Fibroblast of gingiva (primary cell): ENCODE measurements around the gene FAAP100.

Source experiments
- DNase-seq: peaks from one replicate; pipeline ENCODE4 v3.0.0-alpha.2; 2011; ENCODE audit warnings: low read depth

FAAP100 gene

DNA sequence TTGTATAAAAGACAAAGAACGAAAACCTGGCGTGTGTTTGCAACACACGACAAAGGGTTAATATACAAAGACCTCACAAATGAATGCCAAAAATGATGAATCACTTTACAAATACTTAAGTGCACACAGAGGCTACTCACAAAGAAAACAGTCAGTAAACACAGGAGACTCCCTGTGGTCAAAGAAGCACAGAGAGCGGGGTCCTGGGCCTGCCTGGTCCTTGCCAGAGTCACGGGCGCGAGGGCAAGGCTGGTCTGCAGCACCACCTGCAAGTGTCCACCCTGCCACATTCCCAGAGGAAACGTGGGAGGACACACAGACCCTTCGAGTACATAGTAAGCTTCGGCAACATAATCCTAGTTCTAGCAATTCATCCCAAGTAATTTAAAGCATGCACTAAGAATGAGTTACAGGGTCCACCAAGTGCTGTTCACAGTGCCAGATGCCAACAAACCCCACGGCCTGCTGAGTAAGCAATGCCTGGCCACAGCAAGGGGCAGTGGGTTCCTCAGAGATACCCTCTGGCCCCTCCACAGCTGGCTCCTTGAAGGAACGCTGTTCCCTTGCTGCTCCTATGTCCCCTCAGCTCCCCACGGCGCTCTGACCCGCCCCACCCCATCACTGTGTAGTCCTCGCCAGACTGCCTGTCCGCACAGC lies 24.6 kb upstream of the FAAP100 start:
- peak; percentile 67 for DNase-seq

DNA sequence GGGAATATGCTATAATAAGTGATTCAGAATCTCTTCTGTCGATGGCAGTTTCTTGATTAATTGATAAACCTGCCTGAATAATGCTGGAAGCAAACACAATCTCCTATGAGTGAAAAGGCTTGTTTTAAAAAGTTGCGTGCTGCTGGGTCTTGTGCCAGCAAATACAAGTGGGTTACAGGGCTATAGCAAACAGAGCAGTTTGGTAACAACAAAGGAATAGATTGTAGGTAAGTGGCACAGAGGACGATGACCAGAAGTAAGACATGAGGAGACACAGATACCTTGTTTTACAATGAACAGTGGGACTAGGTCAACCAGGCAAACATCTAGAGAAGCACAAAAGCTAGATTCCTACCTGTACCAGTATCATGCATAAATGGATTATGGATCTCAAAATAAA lies 23.7 kb upstream of the FAAP100 start:
- no peak for DNase-seq

DNA sequence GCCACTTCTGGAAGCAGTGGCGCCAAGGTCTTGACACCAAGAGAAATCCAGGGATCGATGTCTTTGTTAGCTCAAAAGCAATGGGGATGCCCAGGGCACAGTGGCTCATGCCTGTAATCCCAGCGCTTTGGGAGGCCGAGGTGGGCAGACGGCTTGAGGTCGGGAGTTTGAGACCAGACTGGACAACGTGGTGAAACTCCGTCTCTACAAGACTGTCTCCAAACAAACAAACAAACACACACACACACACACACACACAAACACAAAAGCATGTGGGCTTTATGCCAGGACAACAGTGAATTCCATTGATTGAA lies 22.4 kb upstream of the FAAP100 start:
- DNase-seq, result no peak

DNA sequence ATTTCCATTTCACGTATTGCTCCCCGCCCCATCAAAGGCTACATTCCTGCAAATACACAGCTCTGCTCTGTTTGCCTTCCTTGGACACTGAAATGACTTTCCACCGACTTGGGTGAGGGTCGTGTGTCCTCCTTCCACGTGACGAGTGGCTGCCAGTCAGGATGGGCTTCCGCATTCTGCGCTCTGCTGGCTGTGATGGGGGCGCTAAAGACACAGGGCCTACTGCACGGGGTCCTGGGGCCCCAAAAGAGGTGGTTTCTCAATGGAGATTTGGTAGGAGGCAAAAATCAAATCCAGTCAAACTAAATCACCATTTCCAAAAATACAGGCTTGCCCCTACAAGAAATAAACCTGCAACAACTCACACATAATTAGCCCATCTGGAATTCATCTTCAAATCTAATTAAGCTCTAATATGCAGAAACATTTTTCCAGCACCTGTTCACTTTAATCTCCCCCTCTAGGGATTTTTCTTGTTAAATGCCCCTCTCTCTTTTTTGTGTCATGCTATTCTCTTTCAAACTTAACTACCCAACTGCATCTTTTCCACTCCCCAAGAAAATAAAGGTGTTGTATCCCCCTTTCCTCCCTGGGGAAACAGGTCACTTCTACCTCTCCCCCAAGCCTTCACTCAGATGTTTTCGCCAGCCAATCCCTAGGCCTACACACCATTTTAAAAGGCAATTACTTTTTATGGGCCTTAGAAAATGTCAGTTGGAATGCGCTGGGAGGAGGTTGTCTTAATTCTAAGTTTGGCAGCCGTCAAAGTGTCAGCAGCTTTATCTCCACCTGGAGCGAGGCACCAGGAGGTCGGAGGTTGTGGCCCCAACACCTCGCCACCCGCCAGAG lies 21.9 kb upstream of the FAAP100 start:
- no peak for DNase-seq

DNA sequence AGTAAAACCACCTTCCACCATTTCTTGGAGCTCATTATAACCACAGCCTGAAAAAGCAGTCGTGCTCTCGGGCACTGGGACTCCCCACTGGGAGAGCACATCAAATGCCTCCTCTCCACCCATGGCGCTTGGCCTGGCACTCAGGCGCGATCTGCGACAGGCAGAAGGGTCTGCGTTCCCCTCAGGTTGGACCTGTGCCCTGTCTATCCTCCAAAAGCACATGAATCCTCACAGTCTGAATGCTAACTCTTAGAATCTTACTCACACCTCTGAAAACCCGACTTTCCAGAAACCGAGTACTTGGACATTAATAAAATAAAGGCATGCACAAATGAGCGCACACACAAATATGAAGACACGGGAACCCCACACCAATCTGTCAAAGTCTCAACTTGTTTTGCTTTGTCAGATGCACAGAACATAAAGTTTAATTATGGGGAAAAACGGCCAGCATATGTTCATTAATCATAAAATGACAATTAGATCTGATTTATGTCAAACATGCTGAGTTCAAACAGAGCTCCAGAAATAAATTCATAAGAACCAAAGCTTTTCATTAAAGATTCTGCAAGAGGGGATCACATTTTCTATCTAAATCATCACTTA lies 20.5 kb upstream of the FAAP100 start:
- no peak for DNase-seq

DNA sequence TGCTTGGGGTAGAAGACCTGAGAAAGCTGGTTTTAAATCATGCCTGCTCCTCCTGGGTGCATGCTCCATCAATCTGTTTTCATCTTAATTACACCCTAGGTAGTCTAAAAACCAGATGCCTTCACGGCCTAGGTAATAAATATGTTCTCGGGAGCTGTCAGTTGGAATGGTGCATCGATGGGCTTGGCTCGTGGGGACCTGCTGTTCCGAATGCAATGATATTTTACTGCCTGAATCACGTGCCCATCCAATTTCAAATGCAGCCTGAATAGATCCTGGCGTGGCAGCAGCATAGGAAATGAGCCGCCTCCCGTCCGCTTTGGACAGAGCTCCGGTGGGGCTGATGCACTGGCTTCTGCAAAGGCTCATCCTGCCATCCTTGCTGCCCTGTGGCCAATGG lies 18.8 kb upstream of the FAAP100 start:
- DNase-seq, result no peak

DNA sequence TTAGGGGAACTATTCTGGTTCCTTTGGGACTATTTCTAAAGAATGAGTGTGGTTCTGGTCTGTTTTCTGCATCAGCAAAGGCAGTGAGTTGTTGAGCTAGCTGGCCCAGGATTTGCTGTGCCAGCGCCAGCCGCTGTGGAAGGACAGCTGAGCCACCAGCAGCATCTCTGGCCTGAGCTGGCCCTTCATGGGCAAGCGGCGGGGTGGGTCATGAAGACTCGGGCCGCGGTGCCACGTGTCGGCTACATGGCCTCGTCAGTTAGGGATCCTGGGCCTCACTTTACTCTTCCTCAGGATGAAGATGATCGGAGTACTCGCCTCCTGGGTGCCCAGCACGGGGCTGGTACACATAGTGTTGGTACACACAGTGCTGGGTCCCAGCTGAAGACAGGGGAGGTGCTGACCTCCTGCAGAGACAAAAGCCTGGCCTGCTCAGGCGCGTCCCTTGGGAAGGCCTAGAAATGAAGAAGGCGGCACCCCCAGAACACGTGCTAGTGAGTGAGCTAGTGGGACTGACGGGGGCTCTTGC lies 17.9 kb upstream of the FAAP100 start:
- DNase-seq, result no peak

DNA sequence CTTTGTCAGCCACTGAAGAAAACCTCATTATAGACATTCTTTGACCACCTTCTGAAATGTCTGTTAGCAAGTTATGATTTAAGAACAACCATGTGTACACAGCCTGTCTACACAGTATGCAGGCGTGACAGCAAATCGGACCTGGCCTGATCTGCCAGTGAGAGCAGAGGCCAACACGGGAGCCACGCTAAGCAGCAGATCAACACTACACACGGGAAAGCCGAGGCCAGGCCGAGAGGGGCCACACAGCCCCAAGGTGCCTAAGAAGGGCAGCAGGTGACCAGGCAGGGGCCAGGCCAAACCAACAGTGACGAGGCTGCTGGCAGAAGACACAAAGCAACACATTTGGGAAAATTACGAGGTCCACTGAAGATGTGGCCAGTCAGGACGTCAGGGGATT lies 16.3 kb upstream of the FAAP100 start:
- no peak for DNase-seq

DNA sequence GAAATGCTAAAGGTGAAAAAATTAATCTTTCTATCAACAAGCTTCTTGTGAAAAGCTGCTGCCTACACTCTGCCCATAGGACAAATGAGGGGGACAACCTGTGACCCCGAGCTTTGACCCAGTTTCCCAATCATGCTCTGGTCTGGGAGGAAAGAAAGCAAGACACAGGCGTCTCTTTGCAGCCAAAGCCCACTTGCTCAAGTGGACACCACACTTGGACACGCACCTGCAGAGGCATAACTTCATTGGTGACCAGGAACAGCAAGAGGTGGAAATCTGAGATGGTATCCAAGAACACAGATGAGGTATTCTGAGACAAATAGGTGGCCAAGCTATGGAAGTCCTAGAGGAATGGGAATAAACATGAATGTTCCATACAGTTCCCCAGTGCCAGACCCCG lies 15.0 kb upstream of the FAAP100 start:
- no peak for DNase-seq

DNA sequence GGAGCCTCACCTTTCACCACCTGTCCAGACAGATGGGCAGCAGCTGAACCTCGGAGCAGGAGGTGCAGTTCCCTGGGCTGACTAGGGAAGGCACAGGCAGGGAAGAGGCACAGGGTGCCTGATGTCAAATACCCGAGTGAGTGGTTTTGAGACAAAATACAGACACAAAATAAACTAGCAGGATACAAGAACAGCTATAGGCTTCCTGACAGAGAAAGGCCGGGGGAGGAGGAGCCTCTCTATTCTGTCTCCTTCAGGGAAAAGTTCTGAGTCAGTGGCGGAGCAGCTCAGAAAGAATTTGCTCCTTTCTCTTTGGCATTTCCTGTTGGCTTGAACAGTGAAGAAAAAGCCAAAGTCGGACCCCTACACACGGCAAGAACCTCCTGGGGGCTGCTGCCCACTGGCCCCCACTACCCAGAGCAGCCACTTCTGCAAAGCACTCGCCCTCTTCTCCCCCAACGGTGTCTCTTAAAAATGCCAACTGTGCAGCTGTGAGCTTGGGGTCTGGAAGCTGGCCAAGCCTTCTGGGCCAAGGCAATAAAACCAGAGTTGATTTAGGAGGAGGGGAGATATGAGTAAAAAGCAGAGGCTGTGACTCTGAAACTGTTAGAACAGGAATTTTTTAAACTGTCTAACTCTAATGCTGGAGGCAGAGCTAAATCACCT lies 14.4 kb upstream of the FAAP100 start:
- peak; percentile 86 for DNase-seq

DNA sequence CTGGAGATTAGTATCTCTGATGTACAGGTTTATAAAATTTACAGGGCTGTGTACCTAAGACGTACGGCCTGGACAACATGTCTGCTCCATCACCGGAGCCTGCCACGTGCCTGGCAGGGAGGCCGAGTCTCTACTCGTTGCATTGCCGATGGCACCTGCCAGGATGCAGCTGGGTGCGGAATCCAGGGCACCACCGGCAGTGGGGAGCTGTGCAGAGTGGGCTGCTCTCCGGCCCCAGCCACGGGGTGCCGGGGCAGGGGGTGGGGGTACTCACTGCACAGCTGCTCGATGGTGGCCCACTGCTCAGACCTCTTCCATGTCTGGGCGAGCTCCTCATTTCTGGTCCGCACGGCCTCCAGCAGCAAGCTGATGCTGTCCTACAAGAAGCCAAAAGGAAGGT lies 13.1 kb upstream of the FAAP100 start:
- DNase-seq, result no peak

DNA sequence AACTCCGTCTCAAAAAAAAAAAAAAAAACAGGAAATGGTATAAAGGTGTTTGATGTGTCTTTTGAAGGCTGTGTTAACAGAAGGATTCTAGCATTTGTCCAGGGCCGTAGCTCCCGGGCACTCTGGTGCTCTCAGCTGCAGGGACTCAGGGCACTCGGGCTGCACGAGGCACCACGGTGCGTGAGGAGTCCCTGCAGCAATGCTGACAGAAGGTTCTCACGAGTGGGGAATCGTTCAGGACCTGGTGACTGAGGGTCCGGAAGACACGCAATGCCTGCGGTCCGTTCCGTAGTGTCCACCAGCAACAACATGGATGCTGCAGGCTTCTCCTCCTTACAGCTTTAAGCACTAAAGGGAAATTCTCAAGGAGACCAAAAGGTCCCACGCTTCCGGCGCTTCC lies 12.6 kb upstream of the FAAP100 start:
- DNase-seq, result no peak

DNA sequence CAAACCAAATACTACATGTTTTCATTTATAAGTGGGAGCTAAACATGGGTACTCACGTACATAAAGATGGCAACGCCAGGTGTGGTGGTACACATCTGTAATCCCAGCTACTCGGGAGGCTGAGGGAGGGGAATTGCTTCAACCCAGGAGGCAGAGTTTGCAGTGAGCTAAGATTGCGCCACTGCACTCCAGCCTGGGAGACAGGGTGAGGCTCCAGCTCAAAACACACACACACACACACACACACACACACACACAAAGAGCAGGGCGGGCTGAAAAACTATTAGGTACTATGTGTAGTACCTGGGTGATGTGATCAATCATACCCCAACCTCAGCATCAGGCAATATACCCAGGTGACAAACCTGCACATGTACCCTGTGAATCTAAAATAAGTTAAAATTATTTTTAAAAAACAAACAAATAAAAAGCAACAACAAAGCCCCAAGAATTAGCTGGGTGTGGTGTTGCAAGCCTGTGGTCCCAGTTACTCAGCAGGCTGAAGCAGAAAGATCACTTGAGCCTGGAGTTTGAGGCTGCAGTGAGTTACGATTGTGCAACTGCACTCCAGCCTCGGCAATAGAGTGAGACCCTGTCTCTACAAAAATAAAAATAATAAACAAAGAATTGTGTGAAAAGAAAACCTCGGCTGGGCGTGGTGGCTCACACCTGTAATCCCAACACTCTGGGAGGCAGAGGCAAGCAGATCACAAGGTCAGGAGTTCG lies 11.9 kb upstream of the FAAP100 start:
- peak; percentile 90 for DNase-seq

DNA sequence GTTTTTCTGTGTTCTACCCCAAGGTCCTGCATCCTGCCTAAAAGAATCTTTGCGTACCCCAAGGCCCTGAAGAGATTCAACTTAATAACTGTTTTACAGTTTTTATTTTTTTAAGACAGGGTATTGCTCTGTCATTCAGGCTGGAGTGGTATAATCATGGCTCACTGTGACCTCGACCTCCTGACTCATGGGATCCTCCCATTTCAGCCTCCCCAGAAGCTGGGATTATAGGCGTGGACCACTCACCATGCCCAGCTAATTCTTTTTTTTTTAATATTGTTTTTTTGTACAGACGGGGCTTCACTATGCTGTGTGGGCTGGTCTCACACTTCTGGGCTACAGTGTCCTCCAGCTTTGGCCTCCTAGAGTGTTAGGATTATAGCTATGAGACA lies 9.3 kb upstream of the FAAP100 start:
- no peak for DNase-seq

DNA sequence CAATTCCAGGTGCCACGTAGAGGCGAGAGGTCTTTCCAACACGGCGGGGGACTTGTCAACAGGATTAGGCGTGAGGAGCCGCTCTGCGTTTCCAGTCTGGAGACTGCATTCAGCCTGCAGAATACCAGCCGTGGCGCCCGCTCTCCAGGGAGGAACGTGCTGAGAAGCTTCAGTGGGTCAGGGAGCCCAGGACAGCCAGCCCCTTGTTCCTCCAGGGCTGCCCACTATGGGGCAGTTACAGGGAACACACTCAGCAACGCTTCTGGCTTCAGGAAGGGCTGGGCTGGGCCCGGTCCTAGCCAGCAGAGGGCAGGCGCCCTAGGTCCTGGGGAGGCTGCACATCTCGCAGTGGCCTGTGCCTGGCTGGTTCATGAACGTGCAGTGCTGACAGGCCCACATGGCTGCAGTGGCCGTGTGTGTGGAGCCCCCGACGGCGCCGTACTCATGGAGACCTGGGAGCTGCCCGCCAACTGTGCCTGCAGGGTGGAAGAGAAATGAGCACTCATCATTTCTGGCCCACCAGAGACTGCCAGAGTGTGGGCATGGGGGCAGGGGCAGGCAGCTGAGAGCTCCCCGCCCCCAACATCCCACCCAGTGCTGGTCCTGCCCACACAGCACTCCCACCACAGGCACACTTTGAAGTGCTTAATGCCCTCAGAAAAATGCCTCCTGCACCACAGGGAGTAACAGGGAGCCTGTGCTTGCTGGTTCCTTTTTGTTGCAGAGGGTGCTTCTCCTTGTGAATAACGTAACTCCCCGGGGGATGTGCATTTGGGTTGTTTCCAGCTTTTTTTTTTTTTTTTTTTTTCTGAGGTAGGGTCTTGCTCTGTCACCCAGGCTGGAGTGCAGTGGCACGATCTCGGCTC lies 7.0 kb upstream of the FAAP100 start:
- no peak for DNase-seq

DNA sequence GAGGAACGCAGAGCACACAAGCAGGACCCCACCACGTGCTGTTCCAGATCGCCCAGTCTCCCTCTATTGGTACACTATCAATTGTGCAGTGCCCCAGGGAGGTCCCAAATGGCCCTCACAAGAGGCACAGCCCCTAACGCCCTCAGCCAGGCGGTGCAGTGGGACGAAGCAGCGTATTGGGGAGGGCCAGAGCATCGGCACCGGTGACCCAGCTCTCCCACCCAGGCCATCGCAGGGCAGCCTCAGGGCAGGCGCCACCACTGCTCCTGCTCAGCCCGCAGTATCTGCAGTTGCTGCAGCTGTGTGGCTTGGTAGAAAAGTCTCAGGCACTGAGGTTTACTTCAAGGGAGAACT lies 5.9 kb upstream of the FAAP100 start:
- DNase-seq, result no peak

DNA sequence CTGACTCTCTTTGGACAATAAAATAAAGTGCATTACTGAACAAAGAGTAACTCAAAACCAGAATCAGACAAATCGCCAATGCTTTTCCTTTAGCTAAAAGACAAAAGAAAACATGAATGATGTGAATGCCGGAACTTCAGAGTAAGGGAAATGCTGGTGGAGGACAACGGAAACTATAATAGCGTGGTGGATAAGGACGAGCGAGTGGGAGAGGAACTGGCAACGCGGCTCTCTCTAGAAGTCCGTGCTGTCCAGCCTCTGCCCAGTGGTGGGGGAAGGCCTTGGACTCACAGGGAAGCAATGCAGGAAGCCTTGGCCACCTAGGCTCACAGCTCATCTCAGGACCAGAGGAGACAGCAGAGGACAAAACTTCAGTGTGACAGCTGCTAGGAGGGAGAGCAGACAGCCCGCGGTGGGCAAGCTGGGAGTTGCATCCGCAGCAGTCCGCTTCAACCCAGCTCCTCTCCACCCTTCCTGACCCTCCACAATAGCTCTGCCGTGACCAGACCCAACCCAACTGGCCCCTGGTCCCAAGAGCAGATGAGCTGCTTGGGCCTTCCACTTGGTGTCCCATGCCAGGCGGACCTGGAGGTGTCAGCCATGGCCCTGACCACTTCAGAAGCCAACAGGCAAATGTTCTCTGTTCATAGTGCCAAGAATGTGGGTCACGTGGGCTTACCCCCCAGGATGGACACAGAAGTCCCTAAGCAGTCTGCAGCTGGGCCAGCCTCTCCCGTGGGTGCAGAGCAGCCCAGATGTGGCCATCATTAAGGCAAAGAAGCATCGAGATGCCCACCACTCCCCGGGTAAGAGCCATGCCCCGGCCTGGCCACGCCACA lies 5.3 kb upstream of the FAAP100 start:
- no peak for DNase-seq

DNA sequence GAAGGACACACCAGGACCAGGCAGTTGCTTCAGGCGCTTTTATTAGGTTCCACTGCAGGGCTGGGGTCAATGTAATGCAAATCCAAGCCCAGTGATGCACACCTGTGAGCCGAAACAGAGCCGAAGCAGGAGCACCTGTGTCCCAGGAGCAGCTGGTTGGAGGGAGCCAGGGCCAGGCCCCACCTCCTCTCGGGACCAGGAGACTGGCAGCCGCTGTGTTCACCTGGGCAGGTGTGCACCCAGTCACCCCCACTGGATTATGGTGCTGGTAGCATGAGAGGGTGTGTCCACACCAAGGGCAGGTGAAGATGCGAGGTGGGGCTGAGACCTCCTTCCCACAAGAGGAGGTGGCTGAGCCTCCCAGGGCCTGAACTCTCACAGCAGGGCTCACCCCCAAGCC lies 4.7 kb upstream of the FAAP100 start:
- DNase-seq, result no peak

DNA sequence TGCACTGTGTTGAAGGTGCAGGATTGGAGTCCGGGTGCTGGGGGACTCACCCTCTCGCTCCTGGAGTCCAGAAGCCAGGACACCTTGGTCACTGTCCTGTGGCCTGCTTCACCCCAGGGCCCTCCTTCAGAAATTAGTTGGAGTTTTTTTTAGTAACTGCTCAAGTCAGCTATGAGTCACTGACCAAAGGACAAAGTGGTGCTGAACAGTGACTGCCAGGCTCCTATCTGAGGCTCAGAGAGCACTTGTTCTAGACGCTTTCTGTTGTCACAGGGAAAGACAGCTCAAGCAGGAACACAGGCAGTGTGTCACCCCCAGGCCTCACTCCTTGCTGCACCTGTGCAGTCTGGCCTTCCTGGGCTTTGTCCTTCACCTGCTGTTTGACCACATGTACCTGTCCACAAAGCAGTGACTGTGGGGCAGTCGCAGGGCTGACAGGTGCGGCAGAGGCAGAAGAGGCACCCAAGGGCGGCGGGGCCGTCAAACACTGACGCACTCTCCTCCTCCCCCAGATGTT lies 4.1 kb upstream of the FAAP100 start:
- DNase-seq, result no peak

DNA sequence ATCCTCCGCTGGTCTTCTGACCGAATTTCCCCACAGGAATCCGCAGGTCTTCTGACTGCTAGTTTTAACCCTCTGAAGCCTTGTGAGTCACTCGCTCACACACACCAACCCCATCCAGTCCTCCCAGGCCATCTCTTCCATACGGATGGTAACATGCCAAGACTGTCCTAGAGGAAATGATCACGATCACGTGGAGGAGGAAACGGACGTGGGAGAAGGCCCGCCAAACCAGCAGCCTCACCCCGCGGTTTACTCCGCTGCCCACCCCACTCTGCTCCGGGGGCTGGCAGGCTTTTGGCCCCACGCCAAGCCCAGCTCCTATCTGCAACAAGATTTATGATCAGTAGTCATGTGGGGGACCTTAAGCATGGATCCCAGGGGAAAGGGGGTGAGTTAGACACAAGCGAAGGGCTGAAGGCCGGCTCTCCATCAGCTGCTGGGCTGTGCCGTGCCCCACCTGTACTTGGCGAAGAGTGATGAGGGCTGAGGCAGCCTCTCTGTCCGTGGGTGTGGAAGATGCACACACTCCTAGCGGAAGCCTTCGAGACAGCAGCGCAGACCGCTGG lies 1.5 kb upstream of the FAAP100 start:
- peak; percentile 75 for DNase-seq
